Stromal cell of bone marrow (primary cell): ENCODE data around the gene LST1.
"Not testable (repeated sequence)": the region's sequence is repeated elsewhere in the genome, so short reads cannot be mapped to it uniquely, and the experiment has no call there.

Experiments used
- DNase-seq: peaks from one replicate; pipeline ENCODE4 v3.0.0-alpha.2; 2012; ENCODE audit warnings: low read depth

LST1 gene

DNA sequence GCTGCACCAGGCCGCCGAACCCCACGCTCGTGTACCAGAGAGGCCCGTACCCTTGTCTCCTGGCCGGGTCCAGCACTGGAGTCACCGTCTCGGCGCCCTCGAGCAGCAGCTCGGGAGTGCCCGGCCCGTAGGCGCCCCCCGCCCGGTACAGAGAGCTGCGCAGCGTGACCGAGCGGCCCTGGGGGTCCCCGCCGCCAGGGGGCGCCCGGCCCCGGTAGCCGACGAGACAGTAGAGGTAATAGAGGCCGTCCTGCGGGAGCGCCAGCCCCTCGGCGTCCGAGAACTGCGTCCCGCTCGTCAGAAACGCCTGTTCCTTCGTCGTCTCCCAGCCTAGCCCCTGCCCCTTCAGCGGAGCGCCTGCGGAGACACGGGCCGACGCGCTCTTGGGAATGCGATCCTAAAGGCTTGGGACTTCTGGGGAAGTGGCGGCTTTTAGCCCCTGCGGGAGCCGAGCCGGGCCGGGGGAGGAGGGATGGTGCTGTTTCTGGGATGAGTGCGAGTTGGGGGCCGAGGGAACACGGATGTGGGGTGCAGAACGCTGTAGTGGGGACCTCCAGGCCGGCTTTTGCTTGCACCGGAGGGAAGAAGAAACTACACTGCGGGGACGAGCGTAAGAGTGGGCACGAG, 5.2 kb upstream of the LST1 start:
- DNase-seq: peak; percentile 47

DNA sequence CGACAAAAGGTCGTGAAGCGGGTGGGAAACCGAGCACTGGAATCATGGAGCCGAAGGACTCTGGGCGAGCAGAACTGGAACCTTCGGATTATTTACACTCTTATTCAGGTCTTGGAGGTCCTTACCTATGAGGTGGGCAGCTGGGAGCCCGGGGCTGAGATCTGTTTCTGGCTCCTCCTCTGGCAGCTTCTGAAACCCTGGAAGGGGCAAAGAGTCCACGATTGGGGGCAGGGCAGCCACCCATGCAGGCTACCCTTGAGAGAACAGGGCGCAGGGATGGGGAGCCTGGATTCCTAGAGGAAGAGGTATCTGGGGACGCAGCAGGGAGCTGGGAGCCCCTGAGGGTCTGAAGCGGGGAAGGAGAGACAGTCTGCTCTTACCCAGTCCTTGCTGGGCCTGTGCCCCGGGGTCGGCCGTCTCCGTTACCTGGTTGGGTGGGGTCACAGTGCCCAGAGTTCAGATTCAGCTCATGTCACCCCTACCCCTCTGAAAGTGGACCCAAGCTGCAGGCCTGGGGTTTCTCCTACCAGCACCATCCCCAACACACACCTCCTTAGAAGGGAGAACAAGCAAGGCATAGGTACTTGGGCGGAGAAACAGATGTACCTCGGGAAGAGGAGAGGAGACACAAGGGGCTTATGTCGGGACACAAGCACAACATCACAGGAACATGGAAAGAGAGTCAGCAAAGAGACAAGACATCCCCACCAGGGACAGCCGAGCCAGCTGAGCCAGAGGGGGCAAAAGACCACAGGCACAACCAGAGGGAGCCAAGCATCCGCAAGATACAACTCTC, 4.4 kb upstream of the LST1 start:
- DNase-seq: no peak

DNA sequence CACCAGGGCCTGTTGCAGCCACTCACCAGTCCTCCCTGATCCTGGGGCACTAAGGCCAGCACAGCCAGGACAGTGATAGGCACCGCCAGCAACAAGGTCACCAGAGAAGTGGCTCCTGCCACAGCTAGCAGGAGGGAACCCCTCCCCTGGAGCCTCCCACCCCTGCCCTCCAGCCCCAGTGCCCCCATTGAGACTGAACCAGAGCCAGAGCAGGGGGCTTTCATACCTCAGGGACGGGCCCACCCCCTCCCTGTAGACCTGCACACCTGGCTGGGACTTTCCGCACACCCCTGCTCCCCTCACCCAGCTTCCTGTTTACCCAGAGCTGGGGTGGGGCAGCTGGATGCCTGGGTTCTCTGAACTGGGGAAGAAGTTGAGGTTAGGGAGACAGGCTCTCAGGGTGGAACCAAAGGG, 3.8 kb upstream of the LST1 start, which contains the start of gene LTB:
TSS of gene LTB (minus strand) at position 195 of the 414 bp plus-strand sequence. CDS start at position 188, 7 bp downstream.
- DNase-seq: no peak

GRCh38 chr6:31585491-31585890, 586 bp upstream of the LST1 start:
- DNase-seq: no peak

GRCh38 chr6:31586599-31587281, 663 bp downstream of the LST1 start:
- DNase-seq: no peak

- no peak for DNase-seq
These were observed 2.0 kb downstream of the LST1 start for GRCh38 chr6:31587791-31588777.

DNA sequence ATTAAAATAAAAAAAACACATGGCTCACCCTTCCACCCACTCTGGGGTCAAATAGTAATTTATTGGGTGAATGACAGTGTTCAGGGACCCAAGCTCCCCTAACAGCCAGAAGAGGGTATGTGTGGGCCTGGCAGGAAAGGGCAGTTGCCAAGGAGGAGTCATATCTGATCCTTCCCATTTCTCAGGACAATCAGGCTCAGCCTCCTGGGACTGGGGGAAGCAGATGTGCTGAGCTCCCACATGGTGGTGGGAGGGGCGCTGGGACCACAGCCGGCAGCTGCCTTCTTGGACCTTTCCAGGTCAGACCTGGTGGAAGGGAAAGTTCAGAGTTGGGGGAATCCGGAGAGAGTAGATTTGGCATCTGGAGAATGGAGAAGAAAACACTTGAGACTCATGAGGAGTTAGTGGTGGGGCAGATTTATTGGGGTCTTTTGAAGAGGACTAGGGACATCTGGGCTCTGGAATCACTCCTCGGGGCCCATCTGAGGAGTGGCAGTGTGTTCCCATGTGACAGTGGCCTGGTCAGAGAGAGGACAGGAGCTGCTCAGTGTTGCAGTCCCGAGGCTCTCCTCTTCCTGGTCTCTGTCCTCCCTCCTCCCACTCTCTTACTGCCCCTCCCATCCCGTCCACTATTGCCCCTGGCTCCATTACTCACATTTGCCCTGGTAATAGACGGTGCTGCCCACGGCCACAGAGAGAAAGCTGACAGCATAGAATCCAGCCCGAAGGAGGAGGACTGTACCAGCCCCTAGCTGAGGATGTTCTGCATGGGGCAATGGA, 3.0 kb downstream of the LST1 start:
- no peak for DNase-seq

GRCh38 chr6:31590691-31591090, 4.6 kb downstream of the LST1 start:
- not testable (repeated sequence) for DNase-seq

DNA sequence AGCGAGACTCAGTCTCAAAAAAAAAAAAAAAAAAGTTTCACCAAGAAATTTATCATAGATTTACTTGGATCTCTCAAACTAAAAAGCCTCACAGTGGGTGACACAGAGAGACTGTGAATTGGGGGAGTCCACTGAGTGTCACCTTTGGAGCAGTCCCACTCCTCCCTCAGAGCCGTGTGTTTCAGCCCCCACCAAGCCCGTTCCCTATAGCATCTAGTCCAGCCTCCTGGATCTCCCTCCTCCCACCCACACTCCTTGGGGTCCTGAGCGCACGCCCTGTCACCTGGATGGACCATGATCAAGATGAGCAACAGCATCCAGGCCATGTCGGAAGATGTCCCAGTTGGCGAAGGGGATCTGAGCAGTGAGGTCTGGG, 6.3 kb downstream of the LST1 start:
- no peak for DNase-seq

- DNase-seq: no peak
These were observed 10.9 kb downstream of the LST1 start for GRCh38 chr6:31597006-31597405.

DNA sequence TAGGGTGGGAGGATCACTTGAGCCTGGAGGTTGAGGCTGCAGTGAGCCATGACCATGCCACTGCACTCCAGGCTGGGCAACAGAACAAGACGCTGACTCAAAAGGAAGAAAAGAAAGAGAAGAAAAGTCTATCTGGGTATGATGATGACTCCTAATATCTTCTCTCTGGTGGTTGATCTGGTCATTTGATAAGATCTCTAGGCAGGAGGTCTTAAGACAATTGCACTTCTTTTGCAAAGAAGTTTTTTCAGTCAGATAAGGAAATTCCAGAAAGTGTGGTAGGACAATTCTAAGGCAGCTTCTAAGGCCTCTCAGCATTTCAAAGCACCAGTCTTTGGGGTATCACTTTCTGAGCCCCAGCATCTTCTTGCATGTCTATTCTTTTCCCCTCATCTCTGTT, 21.2 kb downstream of the LST1 start:
- no peak for DNase-seq

GRCh38 chr6:31609519-31610406, 23.7 kb downstream of the LST1 start:
- no peak for DNase-seq

DNA sequence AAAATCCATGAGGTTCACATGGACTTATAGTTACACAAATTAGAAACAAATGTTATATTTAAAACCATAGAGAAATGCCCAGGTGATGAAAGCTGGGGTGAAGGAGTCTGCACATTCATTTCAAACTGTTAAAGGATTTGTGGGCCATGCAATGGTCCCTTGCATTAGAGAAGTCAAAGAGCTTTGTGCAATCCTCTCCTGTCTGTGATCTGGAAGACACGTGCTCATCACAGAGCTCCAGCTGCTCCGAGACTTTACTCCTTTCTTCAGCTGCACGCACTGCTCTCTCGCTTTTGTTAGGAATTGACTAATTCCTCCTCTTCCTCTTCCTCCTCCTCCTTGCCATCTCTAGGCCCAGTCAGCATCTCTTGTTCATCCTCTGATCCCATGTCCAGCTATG, 24.9 kb downstream of the LST1 start:
- DNase-seq: no peak

GRCh38 chr6:31614075-31614619, 28.1 kb downstream of the LST1 start:
- DNase-seq: no peak

DNA sequence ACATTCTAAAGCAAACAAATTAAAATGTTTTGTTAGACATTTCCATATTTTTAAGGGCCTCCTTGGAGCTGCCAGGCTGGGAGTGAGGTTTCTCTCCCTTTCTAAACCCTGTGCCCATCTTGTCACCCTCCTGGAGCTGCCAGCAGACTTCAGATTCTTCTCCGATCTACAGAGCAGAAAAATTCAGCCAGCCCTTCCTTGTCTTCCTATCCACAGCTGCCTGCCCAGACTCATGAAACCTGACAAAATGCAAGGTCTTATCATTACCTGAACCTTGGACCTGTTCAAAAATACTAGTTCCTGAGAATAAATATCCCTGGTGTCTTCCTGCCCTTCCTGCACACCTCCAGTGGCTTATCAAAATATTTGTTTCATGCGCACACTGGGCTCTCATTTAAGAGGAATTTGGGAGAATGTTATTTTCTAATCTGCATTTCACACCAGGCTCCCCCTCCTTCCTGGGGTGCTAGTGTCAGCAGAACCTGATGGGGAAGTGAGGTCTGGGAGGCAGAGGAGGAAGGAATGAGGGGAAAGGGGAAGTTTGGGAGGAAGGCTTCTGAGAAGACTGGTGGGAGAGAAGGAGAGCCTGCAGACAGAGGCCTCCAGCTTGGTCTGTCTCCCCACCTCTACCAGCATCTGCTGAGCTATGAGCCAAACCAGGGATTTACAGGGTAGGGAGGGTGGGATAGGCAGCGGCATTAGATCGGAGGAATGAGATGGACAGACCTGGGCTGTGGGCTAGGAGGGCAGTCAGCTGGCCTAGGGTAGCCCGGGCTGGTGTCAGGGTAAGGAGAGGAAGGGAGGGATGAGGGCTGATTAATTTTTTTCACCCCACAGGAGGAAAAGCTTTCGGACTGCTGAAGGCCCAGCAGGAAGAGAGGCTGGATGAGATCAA, 28.9 kb downstream of the LST1 start, which contains the start of gene AIF1:
TSS of gene AIF1 (plus strand) at position 551 of the 895 bp plus-strand sequence. CDS start at position 647, 96 bp downstream.
- no peak for DNase-seq

- no peak for DNase-seq
These were observed 29.7 kb downstream of the LST1 start for GRCh38 chr6:31615748-31616147.

GRCh38 chr6:31617010-31617409, 30.9 kb downstream of the LST1 start:
- no peak for DNase-seq

GRCh38 chr6:31619805-31620585, 33.9 kb downstream of the LST1 start:
- peak; percentile 99 for DNase-seq
